ENCODE measurements around the gene TOGARAM1.

Gene TOGARAM1

GRCh38 chr14:45015133-45015532 lies 53.1 kb downstream of the TOGARAM1 start:
- in situ Hi-C loops (cut with MboI; ENCODE audit: low pct_unique_long_range_greater_than_20kb, low sequenced_read_pairs, unreplicated experiment): no loop called here
- no peak for DNase-seq (ENCODE audit: low spot score)
- no peak for TF ChIP-seq CTCF (IDR thresholded peaks at IDR 0.05; ENCODE audit: extremely low read depth, insufficient read depth, missing control alignments)

GRCh38 chr14:45028107-45028626 lies 66.2 kb downstream of the TOGARAM1 start:
- no peak for TF ChIP-seq CTCF (IDR thresholded peaks at IDR 0.05; ENCODE audit: extremely low read depth, insufficient read depth, missing control alignments)
- in situ Hi-C loops (cut with MboI; ENCODE audit: low pct_unique_long_range_greater_than_20kb, low sequenced_read_pairs, unreplicated experiment): no loop called here
- DNase-seq (ENCODE audit: low spot score): peak; percentile 28

GRCh38 chr14:45034730-45035129 lies 72.7 kb downstream of the TOGARAM1 start:
- DNase-seq (ENCODE audit: low spot score): no peak
- in situ Hi-C loops (cut with MboI; ENCODE audit: low pct_unique_long_range_greater_than_20kb, low sequenced_read_pairs, unreplicated experiment): no loop called here
- TF ChIP-seq CTCF (IDR thresholded peaks at IDR 0.05; ENCODE audit: extremely low read depth, insufficient read depth, missing control alignments): no peak

GRCh38 chr14:45038256-45038655 lies 76.3 kb downstream of the TOGARAM1 start:
- no peak for TF ChIP-seq CTCF (IDR thresholded peaks at IDR 0.05; ENCODE audit: extremely low read depth, insufficient read depth, missing control alignments)
- no peak for DNase-seq (ENCODE audit: low spot score)
- in situ Hi-C loops (cut with MboI; ENCODE audit: low pct_unique_long_range_greater_than_20kb, low sequenced_read_pairs, unreplicated experiment): no loop called here

- in situ Hi-C loops (cut with MboI; ENCODE audit: low pct_unique_long_range_greater_than_20kb, low sequenced_read_pairs, unreplicated experiment): no loop called here
- DNase-seq (ENCODE audit: low spot score): no peak
- TF ChIP-seq CTCF (IDR thresholded peaks at IDR 0.05; ENCODE audit: extremely low read depth, insufficient read depth, missing control alignments): no peak
These were observed 76.9 kb downstream of the TOGARAM1 start for GRCh38 chr14:45038865-45039264.

GRCh38 chr14:45039390-45039789 lies 77.4 kb downstream of the TOGARAM1 start:
- no peak for DNase-seq (ENCODE audit: low spot score)
- in situ Hi-C loops (cut with MboI; ENCODE audit: low pct_unique_long_range_greater_than_20kb, low sequenced_read_pairs, unreplicated experiment): no loop called here
- no peak for TF ChIP-seq CTCF (IDR thresholded peaks at IDR 0.05; ENCODE audit: extremely low read depth, insufficient read depth, missing control alignments)

GRCh38 chr14:45041641-45042040 lies 79.7 kb downstream of the TOGARAM1 start:
- TF ChIP-seq CTCF (IDR thresholded peaks at IDR 0.05; ENCODE audit: extremely low read depth, insufficient read depth, missing control alignments): no peak
- DNase-seq (ENCODE audit: low spot score): no peak
- in situ Hi-C loops (cut with MboI; ENCODE audit: low pct_unique_long_range_greater_than_20kb, low sequenced_read_pairs, unreplicated experiment): no loop called here
